Activated CD4-positive, alpha-beta T cell treated with anti-CD3 and anti-CD28 coated beads, Interleukin-2, amount 10 ng/mL, durations not matched to agents 7 days and 5 days (primary cell): Measurements from ENCODE around the gene FUNDC1. TPM values are rescaled to one million over a fixed set of nuclear protein-coding genes. Genes with fewer than 3 reads are reported as not detected.

ENCODE experiments used
- CTCF ChIA-PET: fragments of 350-600 bp; sonication (Branson Sonifier 250); formaldehyde crosslinking; loops from one replicate; lab custom pipeline; 2021; ENCODE audit warnings: antibody characterized with exemption; lab: Charles Lee
- POLR2A ChIA-PET: fragments of 350-600 bp; sonication (Branson Sonifier 250); formaldehyde crosslinking; loops from one replicate; lab custom pipeline; 2021; ENCODE audit warnings: antibody characterized with exemption; lab: Charles Lee
- DNase-seq: peaks from one replicate; pipeline ENCODE4 v3.0.0-alpha.2; 2020
- H3K27ac Mint-ChIP-seq: one replicate; pipeline ENCODE4 v1.8.0; 2021; ENCODE audit warnings: mild to moderate bottlenecking, moderate library complexity, mixed read lengths
- H3K27me3 Mint-ChIP-seq: one replicate; pipeline ENCODE4 v1.8.0; 2021; ENCODE audit warnings: mixed read lengths
- H3K36me3 Mint-ChIP-seq: one replicate; pipeline ENCODE4 v1.8.0; 2021; ENCODE audit warnings: low read depth, mixed read lengths
- H3K4me1 Mint-ChIP-seq: one replicate; pipeline ENCODE4 v1.8.0; 2021; ENCODE audit warnings: mixed read lengths
- H3K4me3 Mint-ChIP-seq: one replicate; pipeline ENCODE4 v1.8.0; 2021; ENCODE audit warnings: mild to moderate bottlenecking, moderate library complexity, mixed read lengths
- H3K9me3 Mint-ChIP-seq: one replicate; pipeline ENCODE4 v1.8.0; 2021; ENCODE audit warnings: mixed read lengths
- total RNA-seq, 2 experiments: library from RNA; stranded (reverse); gene quantifications; one replicate each; pipeline ENCODE4 v1.2.3, GENCODE V29; 2021

FUNDC1 gene
- total RNA-seq, 2 experiments from 2014 or later = 10.2 to 12.8 TPM

GRCh38 chrX:44514272-44514671, 28.4 kb downstream of the FUNDC1 start:
- H3K27me3 Mint-ChIP-seq = peaks cover under 1% of the 10 kb centered on the region
- CTCF ChIA-PET = no interaction called here
- H3K36me3 Mint-ChIP-seq = no peaks in the 10 kb centered on the region
- no peak overlapping the region for H3K27ac Mint-ChIP-seq
- no peaks in the 10 kb centered on the region for H3K4me1 Mint-ChIP-seq
- no peak for DNase-seq
- no peaks in the 10 kb centered on the region for H3K9me3 Mint-ChIP-seq
- POLR2A ChIA-PET = no interaction called here
- H3K4me3 Mint-ChIP-seq = no peak overlapping the region

GRCh38 chrX:44507292-44507691, 35.4 kb downstream of the FUNDC1 start:
- Mint-ChIP-seq H3K4me3 (no peak overlapping the region), H3K27ac (no peak overlapping the region), H3K27me3 (peaks cover 1% of the 10 kb centered on the region), H3K4me1 (no peaks in the 10 kb centered on the region), H3K9me3 (no peaks in the 10 kb centered on the region), H3K36me3 (no peaks in the 10 kb centered on the region)
- ChIA-PET CTCF (no interaction called here), POLR2A (no interaction called here)
- DNase-seq = no peak

DNA sequence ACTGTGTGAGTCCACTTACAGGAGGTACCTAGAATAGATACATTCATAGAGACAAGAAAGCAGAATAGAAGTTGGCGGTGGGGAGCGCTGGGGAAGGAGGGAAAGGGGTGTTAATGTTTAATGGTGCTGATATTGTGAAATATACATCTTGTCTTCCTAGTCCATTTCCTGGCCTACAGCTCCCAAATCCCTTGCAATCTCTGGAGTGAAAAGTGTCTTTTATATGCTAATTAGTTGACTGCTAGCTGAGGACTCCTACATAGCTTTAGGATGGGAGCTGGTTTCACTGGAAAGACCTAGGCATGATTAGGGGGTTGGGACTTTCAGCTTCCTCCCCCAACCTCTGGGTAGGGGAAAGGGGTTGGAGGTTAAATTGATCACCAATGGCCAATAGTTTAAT, 36.0 kb downstream of the FUNDC1 start:
- CTCF ChIA-PET = no interaction called here

DNA sequence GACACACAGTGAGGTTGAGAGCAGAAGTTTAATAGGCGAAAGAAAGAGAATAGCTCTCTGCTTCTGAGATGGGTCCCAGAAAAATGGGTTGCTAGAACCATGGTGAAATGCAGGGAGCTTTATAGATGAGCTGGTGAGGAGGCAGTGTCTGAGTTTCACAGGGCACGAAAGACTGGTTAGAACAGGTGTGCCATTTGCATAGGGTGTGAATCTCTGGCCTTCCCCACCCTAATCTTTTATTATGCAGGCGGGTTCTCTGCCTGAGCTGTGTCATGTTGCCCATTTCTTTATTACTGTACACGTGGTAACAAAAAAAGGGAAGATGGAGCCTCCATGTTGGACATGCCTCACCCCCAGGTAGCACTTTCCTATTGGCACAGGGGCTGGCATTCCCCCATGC, 39.1 kb downstream of the FUNDC1 start:
- CTCF ChIA-PET = interaction anchor here (0.6 kb wide), 2 partner anchors 96 to 328 kb away, joined by 3 read pairs; no protein-coding TSS in a partner anchor
- H3K9me3 Mint-ChIP-seq = no peaks in the 10 kb centered on the region
- POLR2A ChIA-PET = no interaction called here
- no peak for DNase-seq
- no peak overlapping the region for H3K4me3 Mint-ChIP-seq
- no peaks in the 10 kb centered on the region for H3K36me3 Mint-ChIP-seq
- H3K27ac Mint-ChIP-seq = no peak overlapping the region
- H3K27me3 Mint-ChIP-seq = no peaks in the 10 kb centered on the region
- H3K4me1 Mint-ChIP-seq = no peaks in the 10 kb centered on the region

More for the DNA sequence above, 36.0 kb downstream of the FUNDC1 start:
- Mint-ChIP-seq H3K4me1 (no peaks in the 10 kb centered on the region), H3K27ac (no peak overlapping the region), H3K27me3 (peaks cover 1% of the 10 kb centered on the region), H3K9me3 (no peaks in the 10 kb centered on the region), H3K36me3 (no peaks in the 10 kb centered on the region), H3K4me3 (no peak overlapping the region)
- no peak for DNase-seq
- POLR2A ChIA-PET = no interaction called here

GRCh38 chrX:44495091-44495490, 47.6 kb downstream of the FUNDC1 start:
- peaks cover 6% of the 10 kb centered on the region for H3K4me1 Mint-ChIP-seq

GRCh38 chrX:44494357-44494756, 48.3 kb downstream of the FUNDC1 start:
- peaks cover 2% of the 10 kb centered on the region for H3K27me3 Mint-ChIP-seq
- ChIA-PET POLR2A (no interaction called here), CTCF (no interaction called here)
- no peaks in the 10 kb centered on the region for H3K9me3 Mint-ChIP-seq
- no peak overlapping the region for H3K4me3 Mint-ChIP-seq
- H3K27ac Mint-ChIP-seq = no peak overlapping the region
- DNase-seq = no peak
- H3K36me3 Mint-ChIP-seq = no peaks in the 10 kb centered on the region
- peaks cover 6% of the 10 kb centered on the region for H3K4me1 Mint-ChIP-seq

More at GRCh38 chrX:44495091-44495490, 47.6 kb downstream of the FUNDC1 start:
- H3K4me3 Mint-ChIP-seq = no peak overlapping the region
- H3K27me3 Mint-ChIP-seq = peaks cover 2% of the 10 kb centered on the region
- no peaks in the 10 kb centered on the region for H3K9me3 Mint-ChIP-seq
- no peak for DNase-seq
- ChIA-PET POLR2A (no interaction called here), CTCF (no interaction called here)
- no peak overlapping the region for H3K27ac Mint-ChIP-seq
- H3K36me3 Mint-ChIP-seq = no peaks in the 10 kb centered on the region

DNA sequence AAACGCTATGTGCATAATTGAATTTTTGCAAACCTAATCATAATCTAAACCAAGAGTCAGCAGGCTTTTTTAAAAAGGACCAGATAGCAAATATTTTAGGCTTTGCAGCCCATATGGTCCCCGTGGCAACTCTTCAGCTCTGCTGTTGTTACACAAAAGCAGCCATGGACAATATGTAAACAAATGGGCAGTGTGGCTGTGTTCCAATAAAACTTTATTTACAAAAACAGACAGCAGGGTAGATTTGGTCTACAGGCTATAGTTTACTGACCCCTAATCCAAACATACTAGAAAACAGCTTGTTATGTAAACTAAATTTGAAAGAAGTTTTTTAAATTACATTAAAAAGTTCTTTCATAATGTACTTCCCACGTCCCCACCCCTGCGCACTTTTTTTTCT, 53.1 kb downstream of the FUNDC1 start:
- Mint-ChIP-seq H3K27me3 (peaks cover under 1% of the 10 kb centered on the region), H3K36me3 (no peaks in the 10 kb centered on the region), H3K9me3 (no peaks in the 10 kb centered on the region), H3K27ac (no peak overlapping the region), H3K4me1 (peaks cover 2% of the 10 kb centered on the region), H3K4me3 (no peak overlapping the region)
- ChIA-PET CTCF (interaction anchor here (1.3 kb wide), 1 partner anchor 11 kb away, joined by 3 read pairs; no protein-coding TSS in a partner anchor), POLR2A (no interaction called here)
- DNase-seq = no peak

- no peaks in the 10 kb centered on the region for H3K4me1 Mint-ChIP-seq
- H3K36me3 Mint-ChIP-seq = no peaks in the 10 kb centered on the region
- POLR2A ChIA-PET = no interaction called here
Observed at GRCh38 chrX:44484607-44485146, 58.0 kb downstream of the FUNDC1 start.

GRCh38 chrX:44483965-44484606, 58.6 kb downstream of the FUNDC1 start:
- Mint-ChIP-seq H3K27me3 (peaks cover 2% of the 10 kb centered on the region), H3K4me1 (no peaks in the 10 kb centered on the region), H3K36me3 (no peaks in the 10 kb centered on the region), H3K27ac (no peak overlapping the region), H3K9me3 (no peaks in the 10 kb centered on the region), H3K4me3 (no peak overlapping the region)
- CTCF ChIA-PET = interaction anchor here (0.8 to 1.7 kb wide), 4 partner anchors 11 to 386 kb away, joined by 3 to 4 read pairs (median 3); no protein-coding TSS in a partner anchor
- DNase-seq = no peak
- POLR2A ChIA-PET = no interaction called here

More at GRCh38 chrX:44484607-44485146, 58.0 kb downstream of the FUNDC1 start:
- CTCF ChIA-PET = interaction anchor here (0.8 to 1.7 kb wide), 4 partner anchors 11 to 385 kb away, joined by 3 to 4 read pairs (median 3); no protein-coding TSS in a partner anchor
- Mint-ChIP-seq H3K9me3 (no peaks in the 10 kb centered on the region), H3K27me3 (peaks cover 2% of the 10 kb centered on the region), H3K4me3 (no peak overlapping the region), H3K27ac (no peak overlapping the region)
- DNase-seq = no peak

- Mint-ChIP-seq H3K27me3 (peaks cover 2% of the 10 kb centered on the region), H3K27ac (no peak overlapping the region), H3K9me3 (no peaks in the 10 kb centered on the region), H3K4me3 (no peak overlapping the region), H3K4me1 (no peaks in the 10 kb centered on the region), H3K36me3 (no peaks in the 10 kb centered on the region)
- ChIA-PET POLR2A (no interaction called here), CTCF (interaction anchor here (1.0 kb wide), 1 partner anchor 215 kb away, joined by 3 read pairs; no protein-coding TSS in a partner anchor)
- no peak for DNase-seq
Observed at GRCh38 chrX:44482575-44482974, 60.1 kb downstream of the FUNDC1 start.

DNA sequence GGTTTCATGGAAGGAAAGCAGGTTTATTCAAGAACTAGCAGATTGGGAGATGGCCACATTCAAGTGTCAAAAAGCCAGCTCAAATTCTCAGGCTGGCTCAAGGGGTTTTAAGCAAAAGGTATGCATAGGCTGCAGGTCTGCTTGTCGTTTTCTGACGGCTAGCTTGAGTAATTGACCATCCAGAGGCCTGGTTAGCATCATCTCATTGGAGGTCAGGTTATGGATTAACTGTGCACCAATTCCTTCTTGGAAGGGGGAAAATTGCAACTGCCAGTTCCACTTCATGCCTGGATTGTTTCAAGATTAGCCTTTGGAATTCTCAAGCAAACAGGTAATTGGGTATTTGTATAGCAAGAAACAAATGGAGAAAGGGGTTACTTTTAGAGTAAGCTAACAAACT, 62.1 kb downstream of the FUNDC1 start:
- Mint-ChIP-seq H3K4me3 (no peak overlapping the region), H3K4me1 (no peaks in the 10 kb centered on the region)

DNA sequence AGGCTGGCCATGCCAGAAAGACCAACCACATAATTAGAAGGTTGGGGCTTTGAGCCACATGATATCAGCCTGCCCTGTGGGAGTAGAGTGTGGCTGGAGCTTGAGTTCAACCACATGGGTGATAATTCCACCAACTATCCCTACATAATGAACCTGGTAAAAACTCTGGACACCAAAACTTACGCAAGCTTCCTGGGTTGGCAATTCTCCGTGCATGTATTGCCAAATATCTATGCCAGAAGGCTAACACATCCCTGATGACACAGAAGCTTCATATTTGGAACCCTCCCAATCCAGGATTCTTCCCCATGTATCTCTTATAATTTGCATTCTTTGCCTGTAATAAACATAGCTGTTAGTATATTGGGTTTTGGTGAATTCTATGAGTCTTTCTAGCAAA, 68.2 kb downstream of the FUNDC1 start:
- CTCF ChIA-PET = no interaction called here
- no peaks in the 10 kb centered on the region for H3K9me3 Mint-ChIP-seq

More for the DNA sequence above, 62.1 kb downstream of the FUNDC1 start:
- POLR2A ChIA-PET = no interaction called here
- CTCF ChIA-PET = no interaction called here
- DNase-seq = no peak
- Mint-ChIP-seq H3K27ac (no peak overlapping the region), H3K9me3 (no peaks in the 10 kb centered on the region), H3K36me3 (no peaks in the 10 kb centered on the region), H3K27me3 (peaks cover 2% of the 10 kb centered on the region)

More for the DNA sequence above, 68.2 kb downstream of the FUNDC1 start:
- Mint-ChIP-seq H3K36me3 (no peaks in the 10 kb centered on the region), H3K27me3 (no peaks in the 10 kb centered on the region), H3K27ac (no peak overlapping the region), H3K4me1 (no peaks in the 10 kb centered on the region), H3K4me3 (no peak overlapping the region)
- no peak for DNase-seq
- POLR2A ChIA-PET = no interaction called here
